Fibroblast of lung (primary cell): ENCODE results near the gene SLAMF8. TPM values are rescaled to one million over a fixed set of nuclear protein-coding genes. Genes with fewer than 3 reads are reported as not detected.

Experiments
- DNase-seq, 2 donors: peaks; one replicate each; pipeline versions ENCODE4 v3.0.0 to v3.0.0-alpha.2; 2010; ENCODE audit warnings: low read depth in 2 of 2
- H2AFZ ChIP-seq: 2 replicates; pipeline ENCODE4 v1.5.1; 2012; ENCODE audit warnings: low read length, control low read depth, inconsistent platforms
- H3K27ac ChIP-seq: 2 replicates; pipeline ENCODE4 v1.5.1; 2011; ENCODE audit warnings: low read length, control low read depth; ENCODE audit not compliant: insufficient read depth
- H3K27me3 ChIP-seq: 2 replicates; pipeline ENCODE4 v1.5.1; 2011; ENCODE audit warnings: mild to moderate bottlenecking, low read length; ENCODE audit not compliant: control insufficient read depth, insufficient read depth
- H3K36me3 ChIP-seq: 2 replicates; pipeline ENCODE4 v1.5.1; 2011; ENCODE audit warnings: low read length; ENCODE audit not compliant: control insufficient read depth, insufficient read depth
- H3K4me1 ChIP-seq: 2 replicates; pipeline ENCODE4 v1.5.1; 2011; ENCODE audit warnings: low read length; ENCODE audit not compliant: control insufficient read depth, insufficient read depth; ENCODE audit errors: extremely low read depth
- H3K4me2 ChIP-seq: 2 replicates; pipeline ENCODE4 v1.5.1; 2011; ENCODE audit warnings: low read length, control low read depth; ENCODE audit not compliant: insufficient read depth; ENCODE audit errors: extremely low read depth
- H3K4me3 ChIP-seq, 4 experiments: fragments of 200-600 bp in 1 of 4; sonication (generic) in 1 of 4; replicated peaks in 1 of 4; 2 replicates each; pipeline ENCODE4 v1.5.1; 2011 to 2016; ENCODE audit warnings: low read length in 4 of 4, low read depth in 3 of 4, mild to moderate bottlenecking in 3 of 4, control low read depth in 2 of 4, inconsistent platforms in 1 of 4, mixed read lengths in 1 of 4; ENCODE audit not compliant: insufficient read depth in 1 of 4; ENCODE audit errors: control extremely low read depth in 1 of 4
- H3K79me2 ChIP-seq: 2 replicates; pipeline ENCODE4 v1.5.1; 2012; ENCODE audit warnings: mild to moderate bottlenecking, low read length, inconsistent platforms; ENCODE audit not compliant: control insufficient read depth, insufficient read depth
- H3K9ac ChIP-seq: 2 replicates; pipeline ENCODE4 v1.5.1; 2011; ENCODE audit warnings: mild to moderate bottlenecking, low read length, control low read depth; ENCODE audit not compliant: insufficient read depth
- H3K9me3 ChIP-seq: 2 replicates; pipeline ENCODE4 v1.5.1; 2012; ENCODE audit warnings: low read depth, low read length; ENCODE audit not compliant: control insufficient read depth, insufficient read depth
- H4K20me1 ChIP-seq: 2 replicates; pipeline ENCODE4 v1.5.1; 2011; ENCODE audit warnings: low read length; ENCODE audit not compliant: control insufficient read depth, insufficient read depth; ENCODE audit errors: extremely low read depth
- CTCF ChIP-seq, 2 donors: IDR thresholded peaks in 1 of 2; conservative IDR thresholded peaks in 1 of 2; 1 replicate in 1 of 2; 2 replicates in 1 of 2; pipeline ENCODE4 v1.5.1; 2011 to 2012; ENCODE audit warnings: low read length in 2 of 2, control low read depth in 1 of 2, inconsistent platforms in 1 of 2, low read depth in 1 of 2, mild to moderate bottlenecking in 1 of 2
- EZH2 ChIP-seq: IDR thresholded peaks from 2 replicates; pipeline ENCODE4 v1.5.1; 2012; ENCODE audit warnings: low read length, control low read depth, mild to moderate bottlenecking; ENCODE audit errors: missing control alignments
- polyA plus RNA-seq, 2 donors: library from polyadenylated mRNA; depleted of rRNA in 1 of 2; stranded (reverse) in 1 of 2; unstranded in 1 of 2; fragments of >200 nt; gene quantifications; 2 replicates each; pipeline ENCODE4 v1.2.1, GENCODE V29; 2011 to 2012; ENCODE audit warnings: missing spikeins in 1 of 2
- total RNA-seq: library from RNA; depleted of rRNA; stranded (reverse); fragments of >200 nt; gene quantifications from 2 replicates; pipeline ENCODE4 v1.2.1, GENCODE V29; 2014

SLAMF8 gene
- total and polyA plus RNA-seq, 2 donors (not counting 1 experiment from before 2014, with no cell fraction given), result not detected

GRCh38 chr1:159823406-159823805 is 3.3 kb upstream of the SLAMF8 start:
- TF ChIP-seq EZH2 (no peak), CTCF (conservative IDR thresholded peaks at IDR 0.05 in 1 of 2, IDR thresholded peaks at IDR 0.05 in 1 of 2; ENCODE audit: low read depth in 1 of 2, low read length in 2 of 2) (no peak)
- Histone ChIP-seq H3K36me3 (no peaks in the 10 kb centered on the region), H2AFZ (no peak overlapping the region), H3K4me2 (no peak overlapping the region), H4K20me1 (no peaks in the 10 kb centered on the region), H3K9ac (no peak overlapping the region), H3K4me1 (no peaks in the 10 kb centered on the region), H3K79me2 (no peaks in the 10 kb centered on the region), H3K27me3 (peaks cover 15% of the 10 kb centered on the region), H3K27ac (no peak overlapping the region), H3K4me3 (no peak overlapping the region), H3K9me3 (no peaks in the 10 kb centered on the region)
- no peak for DNase-seq

GRCh38 chr1:159825564-159825963 is 1.1 kb upstream of the SLAMF8 start:
- no peak for DNase-seq
- H3K27me3 ChIP-seq, result peaks cover 15% of the 10 kb centered on the region
- peaks cover 2% of the 10 kb centered on the region for H3K4me1 ChIP-seq
- H3K27ac ChIP-seq, result no peak overlapping the region
- H3K36me3 ChIP-seq, result no peaks in the 10 kb centered on the region
- no peaks in the 10 kb centered on the region for H4K20me1 ChIP-seq
- H3K4me3 ChIP-seq, result no peak overlapping the region
- H2AFZ ChIP-seq, result no peak overlapping the region
- H3K9me3 ChIP-seq, result no peaks in the 10 kb centered on the region
- no peak for TF ChIP-seq CTCF (conservative IDR thresholded peaks at IDR 0.05 in 1 of 2, IDR thresholded peaks at IDR 0.05 in 1 of 2; ENCODE audit: low read depth in 1 of 2, low read length in 2 of 2)
- TF ChIP-seq EZH2, result no peak
- no peak overlapping the region for H3K4me2 ChIP-seq
- no peaks in the 10 kb centered on the region for H3K79me2 ChIP-seq
- H3K9ac ChIP-seq, result no peak overlapping the region

- peaks cover 2% of the 10 kb centered on the region for H3K4me1 ChIP-seq
- H3K79me2 ChIP-seq, result no peaks in the 10 kb centered on the region
- no peak overlapping the region for H2AFZ ChIP-seq
- no peak overlapping the region for H3K9ac ChIP-seq
- DNase-seq, result no peak
- no peak overlapping the region for H3K4me2 ChIP-seq
- TF ChIP-seq CTCF (conservative IDR thresholded peaks at IDR 0.05 in 1 of 2, IDR thresholded peaks at IDR 0.05 in 1 of 2; ENCODE audit: low read depth in 1 of 2, low read length in 2 of 2) (no peak), EZH2 (no peak)
- H3K27me3 ChIP-seq, result peaks cover 13% of the 10 kb centered on the region
- no peak overlapping the region for H3K27ac ChIP-seq
- no peaks in the 10 kb centered on the region for H3K36me3 ChIP-seq
- no peaks in the 10 kb centered on the region for H3K9me3 ChIP-seq
- no peak overlapping the region for H3K4me3 ChIP-seq
- no peaks in the 10 kb centered on the region for H4K20me1 ChIP-seq
Observed at GRCh38 chr1:159827102-159827490, 423 bp downstream of the SLAMF8 start.
